C4-2B (cell line): Measurements from ENCODE around the gene CAST.
A peak's percentile ranks its signal among the peaks of the same experiment; 100 is the strongest.

Experiments used
- H3K27ac ChIP-seq: fragments of 450-650 bp; 2 replicates; pipeline ENCODE4 v1.5.1; 2017
- ZFX ChIP-seq: fragments of 450-650 bp; IDR thresholded peaks from 2 replicates; pipeline ENCODE4 v1.6.1; 2017
- TF ChIP-seq, protein P1 (sequence below): fragments of 450-650 bp; conservative IDR thresholded peaks from 2 replicates; pipeline ENCODE4 v1.5.1; 2017; ENCODE audit warnings: mild to moderate bottlenecking

Gene CAST

DNA sequence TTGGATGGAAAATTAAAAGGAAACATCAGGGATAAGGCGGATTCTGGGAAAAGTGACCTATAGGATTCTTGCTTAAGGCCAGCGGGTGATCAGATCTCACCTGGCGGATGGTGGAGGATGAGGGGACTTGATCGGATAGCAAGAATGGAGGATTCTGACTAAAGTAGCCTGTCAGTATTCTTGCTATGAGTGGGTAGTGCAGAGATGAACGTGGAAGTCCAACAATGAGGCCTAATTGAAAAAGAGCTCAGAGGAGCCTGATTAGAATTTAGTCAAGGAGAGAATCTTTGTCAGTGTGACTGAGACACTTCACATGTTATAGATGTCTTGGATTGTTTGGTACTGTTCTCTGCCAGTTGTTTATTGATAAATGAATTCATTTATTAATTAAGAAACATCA is 24.9 kb downstream of the CAST start:
- TF ChIP-seq, protein P1, sequence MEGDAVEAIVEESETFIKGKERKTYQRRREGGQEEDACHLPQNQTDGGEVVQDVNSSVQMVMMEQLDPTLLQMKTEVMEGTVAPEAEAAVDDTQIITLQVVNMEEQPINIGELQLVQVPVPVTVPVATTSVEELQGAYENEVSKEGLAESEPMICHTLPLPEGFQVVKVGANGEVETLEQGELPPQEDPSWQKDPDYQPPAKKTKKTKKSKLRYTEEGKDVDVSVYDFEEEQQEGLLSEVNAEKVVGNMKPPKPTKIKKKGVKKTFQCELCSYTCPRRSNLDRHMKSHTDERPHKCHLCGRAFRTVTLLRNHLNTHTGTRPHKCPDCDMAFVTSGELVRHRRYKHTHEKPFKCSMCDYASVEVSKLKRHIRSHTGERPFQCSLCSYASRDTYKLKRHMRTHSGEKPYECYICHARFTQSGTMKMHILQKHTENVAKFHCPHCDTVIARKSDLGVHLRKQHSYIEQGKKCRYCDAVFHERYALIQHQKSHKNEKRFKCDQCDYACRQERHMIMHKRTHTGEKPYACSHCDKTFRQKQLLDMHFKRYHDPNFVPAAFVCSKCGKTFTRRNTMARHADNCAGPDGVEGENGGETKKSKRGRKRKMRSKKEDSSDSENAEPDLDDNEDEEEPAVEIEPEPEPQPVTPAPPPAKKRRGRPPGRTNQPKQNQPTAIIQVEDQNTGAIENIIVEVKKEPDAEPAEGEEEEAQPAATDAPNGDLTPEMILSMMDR, result no peak
- TF ChIP-seq ZFX, result no peak

DNA sequence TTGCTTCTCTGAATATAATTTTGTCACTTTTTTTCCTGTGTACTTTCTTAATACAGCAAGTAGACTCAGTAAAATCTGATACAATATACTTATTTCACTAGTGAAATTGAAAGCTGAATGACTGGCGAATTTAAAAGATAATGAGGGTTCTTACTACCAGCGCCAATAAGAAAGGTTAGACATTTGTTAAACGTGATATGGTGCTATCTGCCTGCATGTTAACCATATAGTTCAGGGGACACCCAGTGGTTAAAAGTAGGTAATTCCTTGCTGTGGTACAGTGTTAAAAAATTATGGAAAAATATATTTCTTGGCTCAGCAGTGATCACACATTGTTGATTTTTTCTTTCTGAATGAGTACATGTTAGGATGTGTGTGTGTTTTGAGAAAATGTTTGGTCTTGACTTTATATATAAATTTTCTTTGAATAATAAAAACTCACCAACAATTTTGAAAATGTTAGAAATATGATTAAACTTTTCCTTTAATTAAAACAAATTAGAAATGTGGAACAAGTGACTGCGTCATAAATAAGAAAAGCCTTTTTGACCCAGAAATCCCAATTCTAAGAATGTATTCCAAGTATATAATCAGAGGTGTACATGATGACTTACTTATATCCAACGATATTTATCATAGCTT is 25.8 kb downstream of the CAST start:
- no peak overlapping the region for H3K27ac ChIP-seq
- no peak for TF ChIP-seq ZFX
- TF ChIP-seq, protein P1, result peak; percentile 89

More for the DNA sequence above, 24.9 kb downstream of the CAST start:
- H3K27ac ChIP-seq, result no peak overlapping the region

DNA sequence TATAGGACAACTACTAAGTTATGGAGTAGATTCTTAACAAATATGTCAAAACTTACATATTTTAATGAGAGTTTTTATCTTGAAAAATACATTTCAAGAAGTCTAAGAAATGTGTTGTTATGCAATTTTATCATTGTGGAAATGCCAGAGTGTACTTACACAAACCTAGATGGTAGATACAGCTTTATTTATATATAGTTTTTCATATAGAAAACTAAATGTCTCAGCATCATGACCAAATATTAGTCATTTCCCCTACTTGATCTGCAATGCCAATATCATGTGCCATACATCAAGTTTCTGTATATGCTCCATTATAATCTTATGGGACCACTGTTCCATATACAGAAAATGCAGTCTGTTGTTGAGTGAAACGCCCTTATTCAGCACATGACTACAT is 28.7 kb downstream of the CAST start:
- TF ChIP-seq, protein P1, result no peak
- TF ChIP-seq ZFX, result no peak
- no peak overlapping the region for H3K27ac ChIP-seq

DNA sequence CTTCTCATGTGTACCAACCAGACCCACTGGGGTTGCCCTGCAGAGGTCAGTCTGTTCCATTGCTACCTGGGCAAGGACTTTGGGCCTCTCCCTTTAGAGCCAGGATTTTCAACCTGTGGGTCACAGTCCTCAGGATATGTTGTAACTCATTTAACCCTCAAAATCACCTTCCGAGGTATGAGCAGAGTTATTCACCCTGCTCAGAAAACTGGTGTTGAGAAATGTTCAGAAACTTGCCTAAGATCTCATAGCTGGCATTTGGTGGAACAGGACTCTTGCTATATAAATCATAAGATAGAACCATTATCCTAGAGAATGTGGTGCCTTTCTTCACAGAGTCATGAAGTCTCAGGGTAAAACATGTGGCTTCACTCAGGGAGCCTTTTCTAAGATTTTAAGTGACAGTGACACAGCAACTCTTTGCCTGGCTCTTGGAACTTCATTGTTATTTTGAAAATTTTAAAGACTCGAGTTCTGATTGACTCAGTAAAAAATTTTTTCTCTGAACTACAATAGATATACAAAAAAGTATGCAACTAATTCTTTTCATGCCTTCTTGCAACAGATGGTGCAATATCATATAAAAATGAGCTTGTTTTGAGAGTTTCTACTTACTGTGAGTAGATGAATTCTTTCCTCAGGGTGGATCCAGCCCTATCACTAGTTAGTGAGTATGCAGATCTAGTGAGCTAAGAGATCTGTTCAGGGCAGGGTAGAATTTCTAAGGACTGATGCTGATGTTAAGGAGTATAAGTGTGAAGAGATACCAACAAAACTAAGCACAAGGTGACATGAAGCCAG is 29.5 kb downstream of the CAST start:
- H3K27ac ChIP-seq, result no peak overlapping the region
- TF ChIP-seq, protein P1, result no peak
- TF ChIP-seq ZFX, result no peak

DNA sequence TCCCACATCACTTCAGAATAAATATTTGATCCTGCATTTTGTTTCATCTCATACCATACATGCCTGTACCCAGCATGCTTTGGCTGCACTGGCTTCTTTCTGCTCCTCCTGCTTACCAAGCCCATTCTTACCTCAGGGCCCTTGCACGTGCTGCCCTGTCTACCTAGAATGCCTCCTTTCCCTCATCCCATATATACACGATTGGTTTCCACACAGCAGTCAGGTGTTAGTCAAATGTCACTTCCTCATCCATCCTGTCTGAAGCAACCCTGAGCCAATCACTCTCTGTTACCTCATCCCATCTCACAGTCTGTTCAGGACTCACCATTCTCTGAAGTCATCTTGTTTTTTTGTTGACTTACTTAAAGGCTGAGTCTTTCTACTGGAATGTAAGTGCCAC is 30.3 kb downstream of the CAST start:
- H3K27ac ChIP-seq, result no peak overlapping the region
- no peak for TF ChIP-seq ZFX

DNA sequence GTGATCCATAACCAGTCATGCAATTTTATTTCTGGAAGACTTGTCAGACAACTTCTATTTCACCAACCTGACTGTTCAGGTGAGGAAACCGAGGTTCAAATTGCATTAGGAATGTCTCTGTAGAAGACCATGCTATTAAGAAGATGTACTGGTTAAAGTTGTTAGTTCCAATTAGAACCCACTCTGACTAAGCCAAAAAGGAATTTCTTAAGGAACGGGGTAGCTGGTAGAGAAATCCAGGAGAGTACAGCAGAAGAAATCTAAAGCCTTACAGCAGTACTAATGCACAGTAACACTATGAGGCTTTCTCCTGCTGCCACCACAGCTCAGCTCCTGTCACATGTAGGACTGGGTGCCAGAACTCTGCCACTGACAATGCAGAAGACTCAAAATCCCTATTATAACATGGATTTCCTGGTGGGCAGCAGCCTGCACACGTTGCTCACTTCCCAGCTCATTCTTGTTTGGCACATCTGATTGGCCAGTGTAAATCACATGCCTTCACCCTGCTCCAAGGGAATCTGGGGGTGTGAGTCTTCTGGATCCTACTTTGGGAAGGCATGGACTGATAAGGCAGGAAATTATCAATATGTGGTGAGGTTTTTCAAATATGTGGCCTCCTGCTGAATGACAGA is 37.1 kb downstream of the CAST start:
- no peak for TF ChIP-seq ZFX

DNA sequence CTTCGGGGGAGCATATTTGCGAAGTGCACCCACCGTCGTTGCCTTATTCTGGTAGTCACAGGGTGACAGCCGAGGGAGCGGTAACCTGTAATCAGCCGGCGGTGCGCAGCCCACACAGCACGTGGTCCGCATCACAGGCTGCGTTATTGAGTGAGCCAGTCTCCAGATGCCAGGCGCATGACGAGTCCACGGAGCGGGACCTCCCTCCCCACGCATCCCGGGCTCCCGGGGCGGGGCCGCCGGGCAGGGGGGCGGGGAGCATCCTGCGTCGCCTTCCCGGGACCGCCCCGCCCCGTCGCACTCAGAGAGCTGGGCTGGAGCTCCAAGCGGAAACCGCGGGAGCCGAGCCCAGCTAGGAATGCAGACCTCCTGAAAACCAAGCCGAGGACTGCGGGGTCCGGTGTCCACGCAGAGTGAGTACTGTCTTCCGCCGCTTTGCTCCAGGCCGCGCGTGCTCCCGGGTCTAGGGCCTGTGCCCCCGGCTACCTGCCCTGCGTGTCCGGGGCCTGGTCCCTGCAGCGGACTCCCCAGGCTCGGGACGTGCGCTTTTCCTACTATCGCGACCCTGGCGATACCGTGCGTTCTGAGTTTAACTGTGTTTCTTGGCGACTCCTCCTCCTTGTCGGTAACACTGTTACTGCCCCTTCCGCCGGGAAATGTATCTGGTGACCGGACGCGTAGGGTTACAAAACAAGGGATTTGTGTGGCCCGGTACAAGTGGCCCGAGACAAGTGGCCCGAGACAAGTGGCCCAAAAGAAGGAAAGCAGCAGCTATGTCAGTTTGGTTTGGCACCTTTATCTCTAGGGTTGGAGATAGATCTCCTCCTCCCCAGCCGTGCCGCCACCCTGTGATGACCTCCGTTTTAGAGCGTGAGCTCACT is 40.6 kb downstream of the CAST start:
- peak overlapping the region; percentile 64 for H3K27ac ChIP-seq
- TF ChIP-seq ZFX, result peak; percentile 55
- TF ChIP-seq, protein P1, result no peak

More for the DNA sequence above, 37.1 kb downstream of the CAST start:
- H3K27ac ChIP-seq, result no peak overlapping the region
